Liver (tissue), 9 donors: ENCODE measurements around the gene PIK3CA. TPM values are rescaled to one million over a fixed set of nuclear protein-coding genes. Genes with fewer than 3 reads are reported as not detected.

Experiments
- DNase-seq: peaks from one replicate; pipeline ENCODE4 v3.0.0-alpha.2; 2017; ENCODE audit warnings: low spot score
- H3K27ac ChIP-seq, 2 donors: one replicate each; pipeline ENCODE4 v1.7.0; 2013; ENCODE audit warnings: inconsistent platforms in 2 of 2, low read length in 2 of 2, control low read depth in 1 of 2, low read depth in 1 of 2, mild to moderate bottlenecking in 1 of 2
- H3K27me3 ChIP-seq, 4 donors: one replicate each; pipeline versions ENCODE4 v1.6.1 to v1.7.0; 2013; ENCODE audit warnings: low read length in 3 of 4, inconsistent platforms in 1 of 4, mild to moderate bottlenecking in 1 of 4, moderate library complexity in 1 of 4; ENCODE audit not compliant: control insufficient read depth in 4 of 4, insufficient read depth in 4 of 4
- H3K36me3 ChIP-seq, 4 donors: one replicate each; pipeline versions ENCODE4 v1.6.1 to v1.7.0; 2013; ENCODE audit warnings: low read length in 3 of 4, mild to moderate bottlenecking in 3 of 4, low read depth in 1 of 4, moderate library complexity in 1 of 4; ENCODE audit not compliant: control insufficient read depth in 4 of 4, insufficient read depth in 3 of 4
- H3K4me1 ChIP-seq, 4 donors: one replicate each; pipeline versions ENCODE4 v1.6.1 to v1.7.0; 2013; ENCODE audit warnings: low read length in 3 of 4, mild to moderate bottlenecking in 3 of 4, moderate library complexity in 1 of 4; ENCODE audit not compliant: control insufficient read depth in 4 of 4, insufficient read depth in 4 of 4
- H3K4me3 ChIP-seq, 3 donors: one replicate each; pipeline versions ENCODE4 v1.6.1 to v1.7.0; 2013; ENCODE audit warnings: low read length in 3 of 3, control low read depth in 1 of 3, low read depth in 1 of 3, mild to moderate bottlenecking in 1 of 3
- H3K9ac ChIP-seq, 2 donors: one replicate each; pipeline ENCODE4 v1.7.0; 2013; ENCODE audit warnings: low read length in 2 of 2, mild to moderate bottlenecking in 2 of 2, moderate library complexity in 2 of 2, control low read depth in 1 of 2, low read depth in 1 of 2
- H3K9me3 ChIP-seq, 4 donors: one replicate each; pipeline versions ENCODE4 v1.6.1 to v1.7.0; 2013; ENCODE audit warnings: low read length in 3 of 4; ENCODE audit not compliant: control insufficient read depth in 4 of 4
- ATF3 ChIP-seq: IDR thresholded peaks from 2 replicates; pipeline ENCODE4 v1.6.1; 2016; ENCODE audit warnings: antibody characterized with exemption
- EGR1 ChIP-seq, 2 donors: IDR thresholded peaks; 2 replicates each; pipeline ENCODE4 v1.6.1; 2016 to 2018; ENCODE audit warnings: antibody characterized with exemption in 2 of 2, low read depth in 2 of 2
- FOXA1 ChIP-seq: IDR thresholded peaks from 2 replicates; pipeline ENCODE4 v1.6.1; 2016; ENCODE audit warnings: antibody characterized with exemption
- FOXA2 ChIP-seq: IDR thresholded peaks from 2 replicates; pipeline ENCODE4 v1.6.1; 2016; ENCODE audit warnings: antibody characterized with exemption
- GABPA ChIP-seq, 2 donors: IDR thresholded peaks in 1 of 2; conservative IDR thresholded peaks in 1 of 2; 2 replicates each; pipeline ENCODE4 v1.6.1; 2016; ENCODE audit warnings: antibody characterized with exemption in 2 of 2, mild to moderate bottlenecking in 1 of 2, moderate library complexity in 1 of 2
- HNF4A ChIP-seq, 2 donors: conservative IDR thresholded peaks; 2 replicates each; pipeline ENCODE4 v1.6.1; 2016; ENCODE audit warnings: antibody characterized with exemption in 2 of 2, mild to moderate bottlenecking in 2 of 2
- HNF4G ChIP-seq: IDR thresholded peaks from 2 replicates; pipeline ENCODE4 v1.6.1; 2016; ENCODE audit warnings: antibody characterized with exemption
- JUND ChIP-seq, 2 donors: IDR thresholded peaks; 2 replicates each; pipeline ENCODE4 v1.6.1; 2016; ENCODE audit warnings: antibody characterized with exemption in 2 of 2
- MAX ChIP-seq: IDR thresholded peaks from 2 replicates; pipeline ENCODE4 v1.6.1; 2016; ENCODE audit warnings: antibody characterized with exemption
- NR2F2 ChIP-seq: IDR thresholded peaks from 2 replicates; pipeline ENCODE4 v1.6.1; 2016; ENCODE audit warnings: antibody characterized with exemption
- RAD21 ChIP-seq, 2 donors: IDR thresholded peaks; 2 replicates each; pipeline ENCODE4 v1.6.1; 2016; ENCODE audit warnings: antibody characterized with exemption in 2 of 2, mild to moderate bottlenecking in 2 of 2
- REST ChIP-seq: IDR thresholded peaks from 2 replicates; pipeline ENCODE4 v1.6.1; 2016; ENCODE audit warnings: antibody characterized with exemption, mild to moderate bottlenecking
- RXRA ChIP-seq, 2 donors: IDR thresholded peaks; 2 replicates each; pipeline ENCODE4 v1.6.1; 2017 to 2018; ENCODE audit warnings: antibody characterized with exemption in 2 of 2, mild to moderate bottlenecking in 1 of 2
- SP1 ChIP-seq: IDR thresholded peaks from 2 replicates; pipeline ENCODE4 v1.6.1; 2018; ENCODE audit warnings: antibody characterized with exemption, mild to moderate bottlenecking
- TAF1 ChIP-seq: conservative IDR thresholded peaks from 2 replicates; pipeline ENCODE4 v1.6.1; 2016; ENCODE audit warnings: antibody characterized with exemption, mild to moderate bottlenecking
- ZBTB33 ChIP-seq: IDR thresholded peaks from 2 replicates; pipeline ENCODE4 v1.6.1; 2016; ENCODE audit warnings: antibody characterized with exemption
- WGBS: extraction: QIAGEN DNeasy Blood & Tissue Kit; methylation state at CpG from one replicate; pipeline ENCODE4 v1.1.7; 2013; 5-methylcytosine and 5-hydroxymethylcytosine counted together
- polyA plus RNA-seq, 2 donors: library from polyadenylated mRNA; stranded (reverse) in 1 of 2; unstranded in 1 of 2; fragments of 200-250 nt in 1 of 2; fragments of >200 nt in 1 of 2; fragmentation: Nextera tagmentation in 1 of 2; extraction: Ambion mirVana in 1 of 2; gene quantifications; one replicate each; pipeline versions ENCODE4 v1.2.1 to v1.2.3, GENCODE V29; 2013 to 2015
- total RNA-seq, 2 donors: library from RNA; depleted of rRNA; stranded (reverse); fragments of >200 nt; gene quantifications; one replicate each; pipeline ENCODE4 v1.2.3, GENCODE V29; 2014
- donor health status: healthy.
- donor health status: healthy.
- donor health status: healthy.
- donor health status: healthy.
- donor health status: healthy.

PIK3CA gene
- total and polyA plus RNA-seq, 4 donors: 3.6 to 14.6 (median 7.2) TPM

- DNase-seq: no peak
- Histone ChIP-seq H3K36me3 (peaks cover 7 to 24% (median 17%) of the 10 kb centered on the region in 4 donors), H3K27ac (no peak overlapping the region), H3K9me3 (no peaks in the 10 kb centered on the region), H3K4me1 (no peaks in the 10 kb centered on the region), H3K4me3 (no peak overlapping the region), H3K27me3 (no peaks in the 10 kb centered on the region), H3K9ac (no peak overlapping the region)
- TF ChIP-seq HNF4G: no peak
- no peak for TF ChIP-seq RXRA (IDR thresholded peaks at IDR 0.05)
- no peak for TF ChIP-seq ZBTB33
- TF ChIP-seq EGR1 (IDR thresholded peaks at IDR 0.05; ENCODE audit: low read depth in 2 of 2): no peak
- no peak for TF ChIP-seq TAF1
- TF ChIP-seq MAX: no peak
- no peak for TF ChIP-seq RAD21 (IDR thresholded peaks at IDR 0.05)
- no peak for TF ChIP-seq SP1
- TF ChIP-seq ATF3: no peak
- no peak for TF ChIP-seq FOXA2
- no peak for TF ChIP-seq NR2F2
- TF ChIP-seq GABPA (IDR thresholded peaks at IDR 0.05 in 1 of 2, conservative IDR thresholded peaks at IDR 0.05 in 1 of 2): no peak
- TF ChIP-seq JUND (IDR thresholded peaks at IDR 0.05): no peak
- TF ChIP-seq HNF4A (conservative IDR thresholded peaks at IDR 0.05): no peak
- WGBS: 92% methylated on average over 5 of the region's 5 CpGs
Measured at GRCh38 chr3:179229177-179229576, 81.0 kb downstream of the PIK3CA start.

GRCh38 chr3:179233043-179233442 lies 84.9 kb downstream of the PIK3CA start:
- 98% methylated on average over 3 of the region's 3 CpGs for WGBS
- Histone ChIP-seq H3K4me3 (no peak overlapping the region), H3K27ac (no peak overlapping the region), H3K27me3 (no peaks in the 10 kb centered on the region), H3K4me1 (no peaks in the 10 kb centered on the region), H3K36me3 (peaks cover 4 to 23% (median 15%) of the 10 kb centered on the region in 4 donors), H3K9ac (no peak overlapping the region), H3K9me3 (no peaks in the 10 kb centered on the region)
- no peak for DNase-seq
- TF ChIP-seq NR2F2: no peak
- no peak for TF ChIP-seq FOXA1
- no peak for TF ChIP-seq TAF1
- TF ChIP-seq FOXA2: no peak
- TF ChIP-seq ZBTB33: no peak
- no peak for TF ChIP-seq REST
- no peak for TF ChIP-seq ATF3
- no peak for TF ChIP-seq SP1
- no peak for TF ChIP-seq GABPA (IDR thresholded peaks at IDR 0.05 in 1 of 2, conservative IDR thresholded peaks at IDR 0.05 in 1 of 2)
